ENCODE results near the gene PGGHG.

The PGGHG gene

GRCh38 chr11:288478-289397 is at the start of gene PGGHG:
Gene PGGHG (plus strand): TSS chr11:289126. CDS start chr11:289817, 691 bp downstream.
- in situ Hi-C loops (cut with MboI; ENCODE audit: low sequenced_read_pairs, unreplicated experiment): no loop called here
- DNase-seq (ENCODE audit: low spot score): peak; percentile 92
- TF ChIP-seq, protein P1, sequence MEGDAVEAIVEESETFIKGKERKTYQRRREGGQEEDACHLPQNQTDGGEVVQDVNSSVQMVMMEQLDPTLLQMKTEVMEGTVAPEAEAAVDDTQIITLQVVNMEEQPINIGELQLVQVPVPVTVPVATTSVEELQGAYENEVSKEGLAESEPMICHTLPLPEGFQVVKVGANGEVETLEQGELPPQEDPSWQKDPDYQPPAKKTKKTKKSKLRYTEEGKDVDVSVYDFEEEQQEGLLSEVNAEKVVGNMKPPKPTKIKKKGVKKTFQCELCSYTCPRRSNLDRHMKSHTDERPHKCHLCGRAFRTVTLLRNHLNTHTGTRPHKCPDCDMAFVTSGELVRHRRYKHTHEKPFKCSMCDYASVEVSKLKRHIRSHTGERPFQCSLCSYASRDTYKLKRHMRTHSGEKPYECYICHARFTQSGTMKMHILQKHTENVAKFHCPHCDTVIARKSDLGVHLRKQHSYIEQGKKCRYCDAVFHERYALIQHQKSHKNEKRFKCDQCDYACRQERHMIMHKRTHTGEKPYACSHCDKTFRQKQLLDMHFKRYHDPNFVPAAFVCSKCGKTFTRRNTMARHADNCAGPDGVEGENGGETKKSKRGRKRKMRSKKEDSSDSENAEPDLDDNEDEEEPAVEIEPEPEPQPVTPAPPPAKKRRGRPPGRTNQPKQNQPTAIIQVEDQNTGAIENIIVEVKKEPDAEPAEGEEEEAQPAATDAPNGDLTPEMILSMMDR (IDR thresholded peaks at IDR 0.05; ENCODE audit: borderline replicate concordance, control extremely low read depth, extremely low read depth, insufficient read depth, missing control alignments): no peak

DNA sequence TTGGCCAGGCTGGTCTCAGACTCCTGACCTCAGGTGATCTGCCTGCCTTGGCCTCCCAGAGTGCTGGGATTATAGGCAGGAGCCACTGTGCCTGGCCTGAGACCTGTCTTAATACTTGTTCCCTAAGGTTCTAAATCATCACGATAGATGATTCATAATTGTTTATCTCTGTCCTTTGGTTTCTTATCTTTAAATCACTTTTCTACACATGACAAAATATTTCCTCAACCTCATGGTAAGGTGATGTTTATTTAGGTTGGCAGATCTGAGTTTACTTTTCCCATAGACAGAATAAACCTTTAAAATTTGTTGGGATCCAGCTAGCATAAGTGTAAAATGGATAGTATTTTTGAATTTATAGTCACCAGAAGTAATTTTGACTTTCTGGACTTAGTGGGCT is 48.6 kb upstream of the PGGHG start:
- TF ChIP-seq, protein P1 (IDR thresholded peaks at IDR 0.05; ENCODE audit: borderline replicate concordance, control extremely low read depth, extremely low read depth, insufficient read depth, missing control alignments): no peak
- DNase-seq (ENCODE audit: low spot score): no peak
- in situ Hi-C loops (cut with MboI; ENCODE audit: low sequenced_read_pairs, unreplicated experiment): loop anchor here (10.0 kb wide), 1 partner anchor 124 kb away; the partner anchor contains the start of gene B4GALNT4

GRCh38 chr11:241634-242033 is 47.3 kb upstream of the PGGHG start:
- TF ChIP-seq, protein P1 (IDR thresholded peaks at IDR 0.05; ENCODE audit: borderline replicate concordance, control extremely low read depth, extremely low read depth, insufficient read depth, missing control alignments): no peak
- in situ Hi-C loops (cut with MboI; ENCODE audit: low sequenced_read_pairs, unreplicated experiment): loop anchor here (10.0 kb wide), 1 partner anchor 123 kb away; the partner anchor contains the start of gene B4GALNT4
- DNase-seq (ENCODE audit: low spot score): no peak

DNA sequence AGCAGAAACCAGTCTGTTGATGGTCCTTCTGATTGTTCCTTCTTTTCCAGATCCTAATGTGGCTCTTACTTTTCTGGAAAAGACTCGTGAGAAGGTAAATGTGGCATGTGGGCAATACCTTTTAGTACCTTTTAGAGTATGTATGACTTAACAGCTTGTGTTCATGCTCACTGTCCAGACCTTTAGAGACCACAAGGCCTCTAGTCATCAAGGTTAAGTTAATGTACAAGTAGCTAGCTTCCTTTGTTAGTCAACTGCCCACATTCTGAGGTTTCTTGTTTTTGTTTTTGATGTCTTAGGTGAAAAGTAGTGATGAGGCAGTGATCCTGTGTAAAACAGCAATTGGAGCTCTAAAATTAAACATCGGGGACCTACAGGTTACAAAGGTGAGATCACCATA is 44.5 kb upstream of the PGGHG start:
- in situ Hi-C loops (cut with MboI; ENCODE audit: low sequenced_read_pairs, unreplicated experiment): loop anchor here (10.0 kb wide), 1 partner anchor 120 kb away; the partner anchor contains the start of gene B4GALNT4
- TF ChIP-seq, protein P1 (IDR thresholded peaks at IDR 0.05; ENCODE audit: borderline replicate concordance, control extremely low read depth, extremely low read depth, insufficient read depth, missing control alignments): no peak
- no peak for DNase-seq (ENCODE audit: low spot score)

GRCh38 chr11:249062-249461 is 39.9 kb upstream of the PGGHG start:
- in situ Hi-C loops (cut with MboI; ENCODE audit: low sequenced_read_pairs, unreplicated experiment): loop anchor here (10.0 kb wide), 1 partner anchor 116 kb away; the partner anchor contains the start of gene B4GALNT4

GRCh38 chr11:250274-250673 is 38.7 kb upstream of the PGGHG start:
- no peak for DNase-seq (ENCODE audit: low spot score)
- in situ Hi-C loops (cut with MboI; ENCODE audit: low sequenced_read_pairs, unreplicated experiment): no loop called here
- TF ChIP-seq, protein P1 (IDR thresholded peaks at IDR 0.05; ENCODE audit: borderline replicate concordance, control extremely low read depth, extremely low read depth, insufficient read depth, missing control alignments): no peak

More at GRCh38 chr11:249062-249461, 39.9 kb upstream of the PGGHG start:
- no peak for DNase-seq (ENCODE audit: low spot score)
- TF ChIP-seq, protein P1 (IDR thresholded peaks at IDR 0.05; ENCODE audit: borderline replicate concordance, control extremely low read depth, extremely low read depth, insufficient read depth, missing control alignments): no peak

Measured in GM13976 (cell line).